B cell (primary cell): ENCODE measurements around the gene PARVG. TPM values are rescaled to one million over a fixed set of nuclear protein-coding genes. Genes with fewer than 3 reads are reported as not detected.

ENCODE experiments used
- ATAC-seq: fragments of 200-7000 bp; cut with Tn5 transposase; one replicate; pipeline ENCODE4 v1.10.0; 2021; ENCODE audit warnings: low read depth, mild to moderate bottlenecking, moderate number of reproducible peaks, moderate library complexity
- CTCF ChIA-PET: fragments of 350-600 bp; sonication (Branson Sonifier 250); formaldehyde crosslinking; loops from one replicate; lab custom pipeline; 2021; ENCODE audit warnings: antibody characterized with exemption, inconsistent platforms; lab: Charles Lee
- POLR2A ChIA-PET: fragments of 350-600 bp; sonication (Branson Sonifier 250); formaldehyde crosslinking; loops from one replicate; lab custom pipeline; 2021; ENCODE audit warnings: antibody characterized with exemption; lab: Charles Lee
- DNase-seq: peaks from one replicate; pipeline ENCODE4 v3.0.0; 2013
- H2AFZ ChIP-seq: 2 replicates; pipeline ENCODE4 v1.6.1; 2012; ENCODE audit warnings: mild to moderate bottlenecking, low read depth, low read length; ENCODE audit not compliant: insufficient read depth, poor library complexity, severe bottlenecking
- H3K27ac ChIP-seq, 2 donors: 1 replicate in 1 of 2; 2 replicates in 1 of 2; pipeline ENCODE4 v1.5.1; 2012 to 2013; ENCODE audit warnings: low read length in 2 of 2, mild to moderate bottlenecking in 2 of 2, moderate library complexity in 1 of 2
- H3K27me3 ChIP-seq, 4 experiments: fragments of 200-600 bp in 1 of 4; sonication (generic) in 1 of 4; replicated peaks in 1 of 4; 1 replicate in 2 of 4; 2 replicates in 2 of 4; pipeline versions ENCODE4 v1.6.1 to v1.7.0; 2013 to 2016; ENCODE audit warnings: low read length in 3 of 4, mild to moderate bottlenecking in 2 of 4, mixed read lengths in 1 of 4, moderate library complexity in 1 of 4; ENCODE audit not compliant: insufficient read depth in 4 of 4, control insufficient read depth in 3 of 4; ENCODE audit errors: control extremely low read depth in 1 of 4
- H3K36me3 ChIP-seq, 2 experiments: replicated peaks in 1 of 2; 1 replicate in 1 of 2; 2 replicates in 1 of 2; pipeline versions ENCODE4 v1.6.1 to v1.7.1; 2013; ENCODE audit warnings: low read length in 1 of 2; ENCODE audit not compliant: insufficient read depth in 2 of 2, control insufficient read depth in 1 of 2; ENCODE audit errors: control extremely low read depth in 1 of 2, extremely low read depth in 1 of 2
- H3K4me1 ChIP-seq, 2 donors: fragments of 200-600 bp in 1 of 2; sonication (generic) in 1 of 2; 1 replicate in 1 of 2; 2 replicates in 1 of 2; pipeline versions ENCODE4 v1.5.1 to v1.6.1; 2013 to 2017; ENCODE audit warnings: low read length in 2 of 2; ENCODE audit not compliant: control insufficient read depth in 2 of 2, insufficient read depth in 2 of 2
- H3K4me2 ChIP-seq: replicated peaks from 2 replicates; pipeline ENCODE3; 2012; ENCODE audit warnings: mild to moderate bottlenecking, low read depth, low read length; ENCODE audit not compliant: poor library complexity, severe bottlenecking
- H3K4me3 ChIP-seq, 5 experiments: fragments of 200-600 bp in 1 of 5; sonication (generic) in 1 of 5; 1 replicate in 3 of 5; 2 replicates in 2 of 5; pipeline versions ENCODE4 v1.5.1 to v1.7.0; 2011 to 2016; ENCODE audit warnings: low read length in 4 of 5, mild to moderate bottlenecking in 4 of 5, low read depth in 2 of 5, control low read depth in 1 of 5, moderate library complexity in 1 of 5; ENCODE audit not compliant: insufficient read depth in 1 of 5; ENCODE audit errors: control extremely low read depth in 1 of 5, extremely low read depth in 1 of 5
- H3K79me2 ChIP-seq: fragments of 200-600 bp; sonication (generic); one replicate; pipeline ENCODE4 v1.6.0; 2016; ENCODE audit warnings: low read length; ENCODE audit not compliant: control insufficient read depth, insufficient read depth
- H3K9ac ChIP-seq: fragments of 200-600 bp; sonication (generic); 2 replicates; pipeline ENCODE4 v1.6.1; 2017; ENCODE audit warnings: mild to moderate bottlenecking, low read length, moderate library complexity
- H3K9me3 ChIP-seq, 3 donors: one replicate each; pipeline versions ENCODE4 v1.6.1 to v1.7.1; 2013; ENCODE audit warnings: low read length in 2 of 3; ENCODE audit not compliant: control insufficient read depth in 2 of 3, insufficient read depth in 1 of 3; ENCODE audit errors: control extremely low read depth in 1 of 3
- H4K20me1 ChIP-seq: 2 replicates; pipeline ENCODE4 v1.6.0; 2012; ENCODE audit warnings: mild to moderate bottlenecking, low read length; ENCODE audit not compliant: insufficient read depth, control insufficient read depth, poor library complexity, severe bottlenecking
- H3K27ac Mint-ChIP-seq: one replicate; pipeline ENCODE4 v1.8.0; 2021; ENCODE audit warnings: mixed read lengths
- H3K27me3 Mint-ChIP-seq: one replicate; pipeline ENCODE4 v1.8.0; 2021; ENCODE audit warnings: mixed read lengths
- H3K4me1 Mint-ChIP-seq: one replicate; pipeline ENCODE4 v1.8.0; 2021; ENCODE audit warnings: mixed read lengths
- H3K4me3 Mint-ChIP-seq: one replicate; pipeline ENCODE4 v1.8.0; 2021; ENCODE audit warnings: mixed read lengths
- H3K9me3 Mint-ChIP-seq: one replicate; pipeline ENCODE4 v1.8.0; 2022; ENCODE audit warnings: mixed read lengths; ENCODE audit not compliant: insufficient read depth
- CTCF ChIP-seq: fragments of 200-600 bp; IDR thresholded peaks from one replicate; pipeline ENCODE4 v1.8.0; 2022; ENCODE audit warnings: antibody characterized with exemption, mild to moderate bottlenecking
- EZH2 ChIP-seq: IDR thresholded peaks from 2 replicates; pipeline ENCODE4 v1.6.1; 2012; ENCODE audit warnings: borderline replicate concordance, low read depth, mild to moderate bottlenecking, moderate library complexity, low read length; ENCODE audit not compliant: insufficient read depth, poor library complexity, severe bottlenecking
- WGBS: methylation state at CpG from one replicate; pipeline ENCODE4 v1.1.5; 2013; ENCODE audit warnings: missing lambda C conversion rate; ENCODE audit not compliant: insufficient coverage; 5-methylcytosine and 5-hydroxymethylcytosine counted together
- intact Hi-C: fragments of 100-400 bp; cut with micrococcal nuclease; formaldehyde crosslinking; loops from one replicate; pipeline ENCODE4 v1.10.0; 2022
- polyA plus RNA-seq: library from polyadenylated mRNA; depleted of rRNA; stranded (reverse); fragments of >200 nt; gene quantifications from 2 replicates; pipeline ENCODE4 v1.2.3, GENCODE V29; 2012
- total RNA-seq, 2 donors: library from RNA; stranded (reverse); fragments of 120-200 nt in 1 of 2; gene quantifications; 1 replicate in 1 of 2; 2 replicates in 1 of 2; pipeline versions ENCODE4 v1.2.3 to v1.2.4, GENCODE V29; 2013 to 2022

Gene PARVG
- total and polyA plus RNA-seq, 2 donors (not counting 1 experiment from before 2014, with no cell fraction given), result 247 to 698 TPM

GRCh38 chr22:44196241-44196640 is 15.5 kb downstream of the PARVG start:
- TF ChIP-seq EZH2 (no peak), CTCF (no peak)
- Mint-ChIP-seq H3K4me3 (no peak overlapping the region), H3K9me3 (no peaks in the 10 kb centered on the region), H3K27me3 (no peaks in the 10 kb centered on the region), H3K27ac (no peak overlapping the region), H3K4me1 (peaks cover 37% of the 10 kb centered on the region)
- POLR2A ChIA-PET, result interaction anchor here (1.0 kb wide), 1 partner anchor 15 kb away, joined by 3 read pairs; no protein-coding TSS in a partner anchor
- Histone ChIP-seq H3K36me3 (peaks cover 0 to 79% of the 10 kb centered on the region in 2 experiments), H3K79me2 (peaks cover 35% of the 10 kb centered on the region), H4K20me1 (peaks cover 93% of the 10 kb centered on the region), H3K4me2 (no peak overlapping the region), H3K27ac (no peak overlapping the region), H3K4me1 (peaks cover 13 to 25% of the 10 kb centered on the region in 2 donors), H2AFZ (no peak overlapping the region), H3K9me3 (peaks cover 0 to 6% (median 0%) of the 10 kb centered on the region in 3 donors), H3K27me3 (no peaks in the 10 kb centered on the region), H3K9ac (no peak overlapping the region), H3K4me3 (no peak overlapping the region)
- WGBS, result 98% methylated on average over 7 of the region's 9 CpGs
- intact Hi-C loops, result no loop called here
- CTCF ChIA-PET, result interaction anchor here (1.2 to 1.9 kb wide), 2 partner anchors 11 to 203 kb away, joined by 3 to 7 read pairs; no protein-coding TSS in a partner anchor
- DNase-seq, result no peak
- no peak for ATAC-seq

GRCh38 chr22:44196731-44197131 is 16.0 kb downstream of the PARVG start:
- no peak for ATAC-seq
- H3K4me3 Mint-ChIP-seq, result no peak overlapping the region
- H3K36me3 ChIP-seq, result peaks cover 0 to 84% of the 10 kb centered on the region in 2 experiments

More at GRCh38 chr22:44196731-44197131, 16.0 kb downstream of the PARVG start:
- CTCF ChIA-PET, result no interaction called here
- H3K9me3 Mint-ChIP-seq, result no peaks in the 10 kb centered on the region
- peaks cover 9 to 20% of the 10 kb centered on the region in 2 donors for H3K4me1 ChIP-seq
- peaks cover 32% of the 10 kb centered on the region for H3K79me2 ChIP-seq
- H3K4me1 Mint-ChIP-seq, result peaks cover 32% of the 10 kb centered on the region
- H3K27me3 Mint-ChIP-seq, result no peaks in the 10 kb centered on the region
- 98% methylated on average over 10 of the region's 10 CpGs for WGBS
- POLR2A ChIA-PET, result interaction anchor here (1.0 kb wide), 1 partner anchor 15 kb away, joined by 3 read pairs; no protein-coding TSS in a partner anchor
- H4K20me1 ChIP-seq, result peaks cover 93% of the 10 kb centered on the region
- no peak for DNase-seq
- H3K9ac ChIP-seq, result no peak overlapping the region
- no peak overlapping the region for H3K27ac Mint-ChIP-seq
- no peaks in the 10 kb centered on the region for H3K27me3 ChIP-seq
- H2AFZ ChIP-seq, result no peak overlapping the region
- peaks cover 0 to 6% (median 0%) of the 10 kb centered on the region in 3 donors for H3K9me3 ChIP-seq
- H3K27ac ChIP-seq, result no peak overlapping the region
- intact Hi-C loops, result no loop called here
- H3K4me3 ChIP-seq, result no peak overlapping the region
- TF ChIP-seq CTCF, result no peak
- no peak for TF ChIP-seq EZH2
- no peak overlapping the region for H3K4me2 ChIP-seq
